ENCODE results near the gene MBP.

MBP gene

DNA sequence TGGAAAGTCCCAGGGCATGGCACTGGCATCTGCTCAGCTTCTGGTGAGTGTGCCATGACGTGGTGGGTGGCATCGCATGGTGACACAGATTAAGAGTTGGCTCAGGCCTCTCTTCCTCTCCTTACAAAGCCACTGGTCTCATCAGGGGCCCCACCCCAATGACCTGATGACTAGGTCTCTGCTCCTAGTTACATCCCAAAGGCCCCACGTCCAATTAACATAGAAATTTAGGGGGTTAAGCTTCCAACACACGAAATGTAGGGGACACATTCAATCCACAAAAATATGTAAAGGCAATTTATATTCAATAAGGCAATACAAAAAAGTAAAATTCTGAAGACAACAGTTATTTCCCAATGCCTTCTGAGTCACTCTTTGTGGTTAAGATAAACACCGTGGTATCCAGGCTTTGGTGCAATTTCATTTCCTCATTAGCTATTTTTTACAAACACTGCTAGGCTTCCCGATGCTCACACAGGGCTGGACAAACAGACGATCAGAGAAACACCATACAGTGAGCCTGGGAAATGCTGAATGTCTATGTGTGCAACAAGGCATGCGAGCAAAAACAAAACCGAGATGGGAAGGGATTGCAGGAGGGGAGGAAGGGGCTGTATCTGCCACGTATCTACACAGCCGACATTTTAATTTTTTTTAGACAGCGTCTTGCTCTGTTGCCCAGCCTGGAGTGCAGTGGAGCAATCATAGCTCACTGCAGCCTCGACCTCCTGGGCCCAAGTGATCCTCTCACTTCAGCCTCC is 67.2 kb downstream of the MBP start:
- DNase-seq (ENCODE audit: low spot score) = no peak

DNA sequence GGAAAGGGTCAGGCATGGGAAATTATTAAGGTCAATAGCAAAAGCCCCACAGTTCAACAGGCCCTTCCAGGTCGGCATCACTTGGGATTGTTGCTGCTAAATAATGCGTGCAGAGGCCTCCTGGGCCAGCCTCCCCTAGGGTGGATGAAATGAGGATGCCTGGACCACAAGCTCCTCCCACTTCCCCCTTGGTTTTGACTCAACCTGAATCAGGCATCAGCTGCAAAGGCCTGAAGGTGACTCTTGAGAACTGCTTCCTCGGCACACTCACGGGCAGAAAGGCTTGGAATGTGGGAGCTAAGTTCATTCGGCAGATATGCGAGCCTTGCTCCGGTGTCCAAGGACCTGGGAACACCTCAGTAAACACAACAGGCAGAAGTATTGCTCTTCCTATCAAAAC is 69.3 kb downstream of the MBP start:
- no peak for DNase-seq (ENCODE audit: low spot score)

DNA sequence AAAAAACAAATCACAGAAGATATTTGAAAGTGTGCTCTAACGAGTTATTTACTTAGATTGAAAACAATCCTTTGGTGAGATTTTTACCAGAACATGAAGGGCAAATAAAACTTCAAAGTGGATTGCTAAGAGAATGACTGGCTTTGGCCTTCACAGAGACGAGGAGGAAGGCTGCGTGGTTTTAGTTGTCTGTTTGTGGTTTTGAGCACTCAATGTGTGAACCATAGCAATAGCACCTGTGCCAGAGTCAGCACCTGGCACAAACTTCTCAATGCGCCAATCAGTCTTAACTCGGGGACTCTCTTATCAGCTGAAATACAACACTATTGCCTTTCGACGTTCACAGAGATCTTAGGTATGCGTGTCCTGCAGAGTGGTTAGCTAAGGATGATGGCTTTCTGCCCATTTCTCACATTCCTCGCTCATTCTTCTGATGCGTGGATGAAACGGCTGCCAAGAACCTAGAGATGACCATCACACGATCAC is 70.0 kb downstream of the MBP start:
- DNase-seq (ENCODE audit: low spot score) = no peak

GRCh38 chr18:77061946-77062517 is 70.6 kb downstream of the MBP start:
- no peak for DNase-seq (ENCODE audit: low spot score)

- no peak for DNase-seq (ENCODE audit: low spot score)
These were observed 71.2 kb downstream of the MBP start for GRCh38 chr18:77061281-77061945.

- no peak for DNase-seq (ENCODE audit: low spot score)
These were observed 72.4 kb downstream of the MBP start for GRCh38 chr18:77060151-77060550.

- DNase-seq (ENCODE audit: low spot score) = peak; percentile 52
These were observed 73.2 kb downstream of the MBP start for GRCh38 chr18:77059294-77059916.

DNA sequence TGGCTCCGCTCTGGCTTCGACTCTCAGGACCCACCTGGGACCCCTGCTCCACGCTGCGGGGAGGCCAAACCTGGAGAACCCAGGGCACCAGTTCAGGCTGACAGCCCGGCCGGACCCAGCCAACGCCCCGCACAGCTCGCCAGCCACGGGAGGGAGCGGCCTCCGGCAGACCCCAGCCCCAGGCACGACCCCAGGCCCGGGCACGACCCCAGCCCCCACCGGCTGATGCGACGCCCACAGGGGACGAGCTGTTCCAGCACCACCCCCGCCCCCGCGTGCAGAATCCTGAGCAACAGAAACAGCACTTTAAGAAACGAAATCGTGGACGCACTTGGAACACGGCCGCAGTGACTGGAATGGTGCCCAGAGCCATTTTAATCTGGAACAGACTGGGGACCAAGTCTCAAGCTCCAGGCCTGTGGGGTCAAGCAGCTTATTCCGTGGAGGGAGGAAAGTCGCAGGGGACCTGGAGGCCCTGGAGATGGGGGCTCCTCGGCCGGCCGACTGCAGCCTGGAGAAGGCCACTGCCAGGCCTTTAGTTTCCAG is 74.2 kb downstream of the MBP start:
- no peak for DNase-seq (ENCODE audit: low spot score)

DNA sequence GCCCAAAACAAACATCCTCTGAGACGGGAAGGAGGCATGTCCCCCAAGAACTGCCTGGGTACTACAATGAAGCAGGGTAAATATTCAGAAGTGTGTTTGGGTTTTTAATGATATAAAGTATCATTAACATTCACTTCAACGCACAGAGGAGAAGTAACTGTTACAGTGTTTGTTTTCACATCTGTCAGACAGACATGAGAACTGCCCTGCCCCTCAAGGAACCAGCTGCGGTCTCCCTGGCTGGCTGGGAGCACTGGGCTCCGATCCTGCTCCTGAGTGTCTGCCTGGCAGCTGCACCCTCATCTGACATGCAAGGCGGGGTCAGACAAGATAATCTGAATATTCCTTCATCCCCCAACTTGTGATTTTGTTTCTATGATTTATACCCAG is 75.6 kb downstream of the MBP start:
- no peak for DNase-seq (ENCODE audit: low spot score)

GRCh38 chr18:77056344-77057005 is 76.1 kb downstream of the MBP start:
- DNase-seq (ENCODE audit: low spot score) = peak; percentile 50

GRCh38 chr18:77055429-77056300 is 76.9 kb downstream of the MBP start:
- DNase-seq (ENCODE audit: low spot score) = peak; percentile 27

GRCh38 chr18:77054606-77055428 is 77.8 kb downstream of the MBP start:
- DNase-seq (ENCODE audit: low spot score) = peak; percentile 69

DNA sequence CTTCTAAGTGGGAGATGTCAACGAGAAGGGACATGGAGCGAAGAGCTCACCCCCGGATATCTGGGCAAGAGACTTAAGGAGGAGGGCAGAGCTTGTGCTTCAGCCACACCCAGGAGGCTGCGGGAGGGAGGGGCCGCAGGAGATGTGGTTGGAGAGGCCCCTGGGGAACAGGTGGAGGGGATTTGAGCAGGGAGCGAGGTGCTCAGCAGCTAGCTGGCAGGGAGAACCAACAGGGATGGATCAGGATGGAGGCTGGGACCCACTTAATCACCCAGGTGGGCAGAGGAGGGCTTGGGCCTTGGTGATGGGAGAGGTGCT is 78.3 kb downstream of the MBP start:
- no peak for DNase-seq (ENCODE audit: low spot score)

DNA sequence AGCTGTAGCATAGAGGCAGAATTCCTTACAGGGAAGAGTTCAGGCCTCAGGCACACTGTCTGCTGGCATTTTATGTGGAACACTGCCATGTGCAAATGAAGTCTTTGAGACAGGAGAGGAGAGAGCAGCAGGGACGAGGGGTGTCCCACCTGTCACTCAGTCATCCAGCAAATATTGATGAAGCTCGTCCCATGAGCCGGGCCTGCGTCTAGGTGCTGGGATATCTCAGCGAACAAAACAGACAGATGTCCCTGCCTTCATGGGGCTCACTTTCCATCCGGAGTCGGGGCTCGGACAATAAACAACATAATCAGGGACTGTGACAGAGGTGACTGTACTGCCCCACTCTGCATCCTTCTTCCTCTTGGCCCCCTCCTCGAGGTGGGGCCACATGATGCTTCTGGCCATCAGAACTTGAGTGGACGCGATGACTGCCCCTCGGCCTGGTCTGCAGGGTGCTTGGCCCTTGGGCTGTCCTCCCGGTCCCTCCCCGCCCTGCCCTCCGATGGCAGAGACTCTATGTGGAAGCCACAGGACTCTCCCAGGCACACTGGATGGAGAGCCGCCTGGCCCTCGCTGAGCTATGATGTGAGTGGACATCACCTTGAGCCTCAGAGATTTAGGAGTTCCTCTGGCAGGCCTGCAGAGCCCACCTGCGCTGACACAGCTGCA is 78.8 kb downstream of the MBP start:
- DNase-seq (ENCODE audit: low spot score) = no peak

GRCh38 chr18:77052983-77053309 is 79.6 kb downstream of the MBP start:
- DNase-seq (ENCODE audit: low spot score) = no peak

DNA sequence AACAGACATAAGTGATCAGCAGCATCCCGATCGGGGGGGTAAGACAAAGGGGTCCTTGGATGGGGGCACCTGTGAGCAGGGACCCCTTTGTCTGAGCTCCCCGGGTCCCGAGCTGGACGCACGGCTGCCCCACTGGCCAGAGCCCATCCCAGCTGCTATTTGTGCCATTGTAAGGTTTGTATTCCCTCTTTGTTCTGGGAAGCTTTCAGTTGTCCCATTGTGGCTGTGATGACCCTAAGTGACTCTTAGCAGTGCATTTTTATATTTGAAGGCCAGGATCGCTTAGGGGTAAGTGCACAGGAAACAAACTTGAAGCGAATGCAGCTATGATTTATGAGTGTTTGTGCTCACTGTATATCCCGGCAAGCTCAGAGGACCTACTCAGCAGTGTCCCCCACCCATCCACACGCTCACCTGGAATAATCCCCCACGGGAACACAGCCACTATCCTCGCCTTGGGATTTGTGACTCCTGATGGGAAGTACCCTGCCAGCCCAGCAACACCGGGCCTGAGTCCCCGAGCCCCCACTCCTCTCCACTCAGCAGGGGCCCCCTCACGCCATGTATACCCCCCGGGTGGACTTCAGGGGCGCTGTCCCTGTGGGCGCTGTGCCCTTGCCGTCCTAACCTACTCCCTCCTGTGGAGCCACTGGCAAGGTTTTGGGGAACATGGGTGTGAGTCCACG is 80.1 kb downstream of the MBP start:
- DNase-seq (ENCODE audit: low spot score) = no peak

DNA sequence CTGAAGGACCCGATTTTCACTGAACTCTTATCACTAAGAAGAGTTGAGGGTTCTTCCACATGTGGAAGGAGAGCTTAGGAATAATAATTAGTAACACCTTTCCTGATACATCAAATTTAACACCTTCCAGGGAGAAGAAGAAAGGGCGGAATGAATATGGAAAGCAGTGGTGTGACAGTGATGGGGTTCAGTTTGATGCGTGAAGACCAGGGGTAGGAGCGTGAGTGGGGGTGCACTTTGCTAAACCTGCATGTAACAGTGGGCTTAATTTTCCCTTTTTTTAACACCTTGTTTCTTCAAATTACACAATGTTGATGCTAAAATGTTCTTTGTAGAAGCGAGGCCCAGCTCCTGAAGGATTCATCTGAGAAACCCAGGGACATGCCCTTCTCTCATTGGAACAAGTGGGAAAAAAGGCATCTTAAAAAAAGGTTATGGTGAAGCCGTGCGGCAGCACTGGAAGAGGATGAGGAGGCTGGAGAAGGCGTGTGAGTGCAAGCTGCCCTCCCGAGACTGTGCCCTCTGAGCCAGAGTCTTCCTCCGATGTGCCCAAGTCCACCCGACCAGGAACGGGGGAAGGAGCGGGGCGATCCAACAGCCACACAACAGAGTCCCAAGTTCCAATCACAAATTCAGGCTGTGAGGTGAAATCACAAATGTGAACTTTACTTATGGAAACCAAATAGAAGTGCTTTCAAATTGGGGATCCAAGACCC is 80.8 kb downstream of the MBP start:
- no peak for DNase-seq (ENCODE audit: low spot score)

- DNase-seq (ENCODE audit: low spot score) = no peak
These were observed 82.6 kb downstream of the MBP start for GRCh38 chr18:77049938-77050337.
